NCI-H1105 (cell line): ENCODE data around the gene SYNGR4.
"Not testable (repeated sequence)": the region's sequence is repeated elsewhere in the genome, so short reads cannot be mapped to it uniquely, and the experiment has no call there.

Experiments used
- DNase-seq: peaks from one replicate; lab custom pipeline; 2025; lab: John Stamatoyannopoulos, UW

The SYNGR4 gene

GRCh38 chr19:48363810-48364597 lies at the start of gene SYNGR4, which contains the start of gene TMEM143:
TSS of gene SYNGR4 (plus strand) at chr19:48364367. CDS start at chr19:48365843, 1,476 bp downstream.
TSS of gene TMEM143 (minus strand) at chr19:48363940. CDS start at chr19:48363920, 20 bp downstream.
- peak; percentile 99 for DNase-seq

GRCh38 chr19:48315712-48316111 lies 48.5 kb upstream of the SYNGR4 start:
- no peak for DNase-seq

- DNase-seq = not testable (repeated sequence)
These were observed 46.5 kb upstream of the SYNGR4 start for GRCh38 chr19:48317708-48317960.

GRCh38 chr19:48318286-48318987 lies 45.7 kb upstream of the SYNGR4 start:
- no peak for DNase-seq

GRCh38 chr19:48319647-48320541 lies 44.3 kb upstream of the SYNGR4 start:
- peak; percentile 67 for DNase-seq

- DNase-seq = peak; percentile 97
These were observed 42.9 kb upstream of the SYNGR4 start for GRCh38 chr19:48321372-48321621.

- DNase-seq = peak; percentile 94
These were observed 42.3 kb upstream of the SYNGR4 start for GRCh38 chr19:48321622-48322591.

- DNase-seq = no peak
These were observed 38.8 kb upstream of the SYNGR4 start, which contains the start of gene EMP3 for GRCh38 chr19:48325265-48325910. TSS of gene EMP3 (plus strand) at chr19:48325552. CDS start at chr19:48326845, 1,293 bp downstream.

GRCh38 chr19:48329167-48329891 lies 34.8 kb upstream of the SYNGR4 start:
- no peak for DNase-seq

- peak; percentile 93 for DNase-seq
These were observed 34.0 kb upstream of the SYNGR4 start for GRCh38 chr19:48330012-48330681.

GRCh38 chr19:48332351-48332661 lies 31.9 kb upstream of the SYNGR4 start:
- no peak for DNase-seq

GRCh38 chr19:48332662-48333466 lies 31.3 kb upstream of the SYNGR4 start:
- DNase-seq = peak; percentile 99

- DNase-seq = peak; percentile 85
These were observed 30.4 kb upstream of the SYNGR4 start for GRCh38 chr19:48333467-48334384.

GRCh38 chr19:48338253-48338755 lies 25.9 kb upstream of the SYNGR4 start:
- DNase-seq = no peak

GRCh38 chr19:48338802-48339503 lies 25.2 kb upstream of the SYNGR4 start:
- no peak for DNase-seq

GRCh38 chr19:48340995-48341394 lies 23.2 kb upstream of the SYNGR4 start:
- peak; percentile 72 for DNase-seq
